Gastroesophageal sphincter (tissue), 4 donors: ENCODE results near the gene COL6A2. TPM values are rescaled to one million over a fixed set of nuclear protein-coding genes. Genes with fewer than 3 reads are reported as not detected.
A peak's percentile ranks its signal among the peaks of the same experiment; 100 is the strongest.

Experiments used
- ATAC-seq: fragments of 150-250 bp; one replicate; pipeline ENCODE4 v1.9.1; 2016; ENCODE audit warnings: mild to moderate bottlenecking, moderate library complexity
- H3K27ac ChIP-seq, 4 donors: fragments of 200-600 bp; sonication (generic) in 3 of 4; 1 replicate in 3 of 4; 2 replicates in 1 of 4; pipeline ENCODE4 v1.5.1; 2016 to 2019
- H3K27me3 ChIP-seq: fragments of 200-600 bp; sonication (generic); one replicate; pipeline ENCODE4 v1.5.1; 2019
- H3K36me3 ChIP-seq, 2 donors: fragments of 200-600 bp; sonication (generic); one replicate each; pipeline ENCODE4 v1.5.1; 2019; ENCODE audit warnings: control low read depth in 1 of 2
- H3K4me1 ChIP-seq, 3 donors: fragments of 200-600 bp; sonication (generic); 1 replicate in 2 of 3; 2 replicates in 1 of 3; pipeline ENCODE4 v1.5.1; 2016 to 2019; ENCODE audit warnings: control low read depth in 2 of 3
- H3K4me3 ChIP-seq, 2 donors: fragments of 200-600 bp; sonication (generic); one replicate each; pipeline ENCODE4 v1.5.1; 2019; ENCODE audit warnings: mild to moderate bottlenecking in 1 of 2, moderate library complexity in 1 of 2
- H3K9me3 ChIP-seq, 3 donors: fragments of 200-600 bp; sonication (generic); one replicate each; pipeline ENCODE4 v1.5.1; 2017 to 2019; ENCODE audit warnings: control low read depth in 2 of 3
- EP300 ChIP-seq: sonication (generic); formaldehyde crosslinking; IDR thresholded peaks from one replicate; pipeline ENCODE4 v1.6.1; 2017; ENCODE audit warnings: antibody characterized with exemption, mild to moderate bottlenecking
- POLR2A ChIP-seq, 2 donors: fragments of 450-650 bp; IDR thresholded peaks; one replicate each; pipeline ENCODE4 v1.6.1; 2017; ENCODE audit warnings: antibody characterized with exemption in 2 of 2, mild to moderate bottlenecking in 2 of 2, moderate library complexity in 1 of 2
- POLR2AphosphoS5 ChIP-seq: sonication (generic); formaldehyde crosslinking; IDR thresholded peaks from one replicate; pipeline ENCODE4 v1.6.1; 2017; ENCODE audit warnings: antibody characterized with exemption
- WGBS, 2 donors: methylation state at CpG; one replicate each; pipeline ENCODE4 v1.1.5; 2018; ENCODE audit warnings: low coverage in 1 of 2; 5-methylcytosine and 5-hydroxymethylcytosine counted together
- total RNA-seq, 4 donors: library from RNA; depleted of rRNA; stranded (reverse); fragments of >200 nt; gene quantifications; one replicate each; pipeline ENCODE4 v1.1.0, GENCODE V29; 2016
- TF ChIP-seq, protein P1 (sequence below), 4 experiments: fragments of 200-600 bp in 2 of 4; fragments of 450-650 bp in 2 of 4; sonication (generic) in 1 of 4; IDR thresholded peaks; one replicate each; pipeline ENCODE4 v1.5.1; 2017 to 2019; ENCODE audit warnings: antibody characterized with exemption in 4 of 4, mild to moderate bottlenecking in 2 of 4, moderate library complexity in 2 of 4

Gene COL6A2
- total RNA-seq, 4 donors from 2014 or later, result 720 to 1,286 (median 1,215) TPM

- 100% methylated on average over 4 of the region's 20 CpGs; no CpG with 5 or more reads in 1 of the 2 donors for WGBS, 2 donors
- TF ChIP-seq, protein P1, sequence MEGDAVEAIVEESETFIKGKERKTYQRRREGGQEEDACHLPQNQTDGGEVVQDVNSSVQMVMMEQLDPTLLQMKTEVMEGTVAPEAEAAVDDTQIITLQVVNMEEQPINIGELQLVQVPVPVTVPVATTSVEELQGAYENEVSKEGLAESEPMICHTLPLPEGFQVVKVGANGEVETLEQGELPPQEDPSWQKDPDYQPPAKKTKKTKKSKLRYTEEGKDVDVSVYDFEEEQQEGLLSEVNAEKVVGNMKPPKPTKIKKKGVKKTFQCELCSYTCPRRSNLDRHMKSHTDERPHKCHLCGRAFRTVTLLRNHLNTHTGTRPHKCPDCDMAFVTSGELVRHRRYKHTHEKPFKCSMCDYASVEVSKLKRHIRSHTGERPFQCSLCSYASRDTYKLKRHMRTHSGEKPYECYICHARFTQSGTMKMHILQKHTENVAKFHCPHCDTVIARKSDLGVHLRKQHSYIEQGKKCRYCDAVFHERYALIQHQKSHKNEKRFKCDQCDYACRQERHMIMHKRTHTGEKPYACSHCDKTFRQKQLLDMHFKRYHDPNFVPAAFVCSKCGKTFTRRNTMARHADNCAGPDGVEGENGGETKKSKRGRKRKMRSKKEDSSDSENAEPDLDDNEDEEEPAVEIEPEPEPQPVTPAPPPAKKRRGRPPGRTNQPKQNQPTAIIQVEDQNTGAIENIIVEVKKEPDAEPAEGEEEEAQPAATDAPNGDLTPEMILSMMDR (IDR thresholded peaks at IDR 0.05), result no peak
- no peak for TF ChIP-seq POLR2AphosphoS5
- no peak for TF ChIP-seq EP300
- no peak for TF ChIP-seq POLR2A (IDR thresholded peaks at IDR 0.05)
- peak overlapping the region in 3 of 4 donors; percentile 54 to 63 (median 58) for H3K27ac ChIP-seq
- ATAC-seq, result no peak
- peaks cover 0 to 96% of the 10 kb centered on the region in 2 donors for H3K36me3 ChIP-seq
- H3K4me1 ChIP-seq, result peaks cover 0 to 17% (median 0%) of the 10 kb centered on the region in 3 donors
- H3K4me3 ChIP-seq, result no peak overlapping the region
- no peaks in the 10 kb centered on the region for H3K27me3 ChIP-seq
- peaks cover 0 to 7% (median 0%) of the 10 kb centered on the region in 3 donors for H3K9me3 ChIP-seq
Measured at GRCh38 chr21:46116189-46116775, 18.4 kb downstream of the COL6A2 start.

GRCh38 chr21:46116776-46117585 lies 19.1 kb downstream of the COL6A2 start:
- H3K4me3 ChIP-seq, result no peak overlapping the region
- H3K9me3 ChIP-seq, result peaks cover 0 to 7% (median 0%) of the 10 kb centered on the region in 3 donors
- whole genome bisulfite sequencing, 2 donors, result 67% methylated on average over 3 of the region's 24 CpGs; no CpG with 5 or more reads in 1 of the 2 donors
- peaks cover 0 to 10% (median 0%) of the 10 kb centered on the region in 3 donors for H3K4me1 ChIP-seq
- TF ChIP-seq EP300 (no peak), POLR2AphosphoS5 (no peak), POLR2A (IDR thresholded peaks at IDR 0.05) (no peak)
- TF ChIP-seq, protein P1 (IDR thresholded peaks at IDR 0.05), result no peak
- peaks cover 0 to 100% of the 10 kb centered on the region in 2 donors for H3K36me3 ChIP-seq
- no peak for ATAC-seq
- peak overlapping the region in 3 of 4 donors; percentile 54 to 63 (median 58) for H3K27ac ChIP-seq
- H3K27me3 ChIP-seq, result no peaks in the 10 kb centered on the region

DNA sequence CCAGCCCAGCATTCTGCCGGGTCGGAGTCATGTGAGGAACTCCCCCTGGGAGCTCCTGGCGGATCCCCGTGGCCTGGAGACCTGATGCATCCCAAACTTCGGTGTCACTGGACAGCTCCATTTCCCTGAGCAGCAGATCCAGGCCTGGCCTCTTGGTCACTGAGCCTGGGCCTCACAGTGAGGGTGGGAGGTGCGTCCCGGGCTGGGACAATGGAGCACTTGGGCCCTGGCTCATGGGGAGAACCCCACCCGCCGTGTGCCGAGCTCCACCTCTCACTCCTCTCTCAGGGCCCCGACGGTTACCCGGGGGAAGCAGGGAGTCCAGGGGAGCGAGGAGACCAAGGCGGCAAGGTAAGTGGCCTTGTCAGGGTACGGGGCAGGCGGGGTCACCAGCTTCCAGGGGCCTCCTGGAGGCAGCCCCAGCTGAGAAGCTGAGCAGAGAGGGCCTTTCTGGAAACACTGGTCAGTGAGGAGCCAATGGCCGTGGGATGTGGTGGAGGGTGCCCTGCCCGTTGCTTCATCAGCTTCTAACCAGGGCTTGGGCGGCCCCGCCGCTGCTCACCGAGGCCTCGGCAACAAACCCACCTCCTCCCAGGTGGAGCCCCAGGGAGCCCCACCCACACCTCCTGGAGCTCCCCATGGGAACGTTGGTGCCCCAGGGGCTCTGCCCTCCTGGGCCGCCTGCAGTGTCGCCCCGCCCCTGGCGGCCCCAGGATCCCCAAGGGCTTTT lies 19.8 kb downstream of the COL6A2 start:
- H3K9me3 ChIP-seq, result peaks cover 0 to 7% (median 0%) of the 10 kb centered on the region in 3 donors
- WGBS, 2 donors, result 85% methylated on average over 4 of the region's 29 CpGs; no CpG with 5 or more reads in 1 of the 2 donors
- TF ChIP-seq POLR2A (IDR thresholded peaks at IDR 0.05) (no peak), POLR2AphosphoS5 (no peak), EP300 (no peak)
- TF ChIP-seq, protein P1 (IDR thresholded peaks at IDR 0.05), result no peak
- H3K36me3 ChIP-seq, result peaks cover 0 to 100% of the 10 kb centered on the region in 2 donors
- no peak overlapping the region for H3K4me3 ChIP-seq
- H3K27me3 ChIP-seq, result no peaks in the 10 kb centered on the region
- H3K27ac ChIP-seq, result peak overlapping the region in 3 of 4 donors; percentile 47 to 63 (median 58)
- no peak for ATAC-seq
- peaks cover 0 to 4% (median 0%) of the 10 kb centered on the region in 3 donors for H3K4me1 ChIP-seq

- 80% methylated on average over 3 of the region's 27 CpGs; no CpG with 5 or more reads in 1 of the 2 donors for WGBS, 2 donors
- peaks cover 0 to 7% (median 0%) of the 10 kb centered on the region in 3 donors for H3K9me3 ChIP-seq
- H3K27me3 ChIP-seq, result no peaks in the 10 kb centered on the region
- H3K36me3 ChIP-seq, result peaks cover 0 to 100% of the 10 kb centered on the region in 2 donors
- H3K27ac ChIP-seq, result peak overlapping the region in 3 of 4 donors; percentile 47 to 63 (median 58)
- no peaks in the 10 kb centered on the region for H3K4me1 ChIP-seq
- no peak for ATAC-seq
- H3K4me3 ChIP-seq, result no peak overlapping the region
- TF ChIP-seq, protein P1 (IDR thresholded peaks at IDR 0.05), result no peak
- no peak for TF ChIP-seq EP300
- TF ChIP-seq POLR2AphosphoS5, result no peak
- no peak for TF ChIP-seq POLR2A (IDR thresholded peaks at IDR 0.05)
Measured at GRCh38 chr21:46118316-46119143, 20.6 kb downstream of the COL6A2 start.
